Measurements from ENCODE around the gene SLC50A1. TPM values are rescaled to one million over a fixed set of nuclear protein-coding genes. Genes with fewer than 3 reads are reported as not detected.

The SLC50A1 gene
- polyA plus RNA-seq, 2 of the 4 experiments (the other 2 are of a cell fraction), result 28.2 to 39.4 TPM

DNA sequence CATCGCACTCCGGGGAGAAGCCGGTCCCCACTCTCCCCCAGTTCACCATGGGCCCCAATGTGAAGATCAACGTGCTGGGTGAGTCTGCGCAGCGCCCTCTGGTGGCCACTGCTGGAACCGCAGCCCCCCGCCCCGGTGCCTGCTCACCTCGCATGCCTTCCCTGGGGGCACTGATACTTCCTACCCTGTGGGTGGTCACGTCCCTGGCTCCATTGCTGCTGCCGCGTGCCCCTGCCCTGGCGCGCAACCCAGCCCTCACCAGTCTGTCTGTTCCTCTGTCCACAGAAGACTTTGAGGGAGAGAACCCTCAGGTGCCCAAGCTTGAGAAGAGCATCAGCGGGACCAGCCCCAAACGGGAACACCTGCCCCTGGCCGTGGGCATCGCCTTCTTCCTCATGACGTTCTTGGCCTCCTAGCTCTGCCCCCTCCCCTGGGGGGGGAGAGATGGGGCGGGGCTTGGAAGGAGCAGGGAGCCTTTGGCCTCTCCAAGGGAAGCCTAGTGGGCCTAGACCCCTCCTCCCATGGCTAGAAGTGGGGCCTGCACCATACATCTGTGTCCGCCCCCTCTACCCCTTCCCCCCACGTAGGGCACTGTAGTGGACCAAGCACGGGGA, 49.4 kb upstream of the SLC50A1 start (continued):
- TF ChIP-seq SREBF2 (IDR thresholded peaks at IDR 0.05), result no peak
- no peak for TF ChIP-seq FOXS1 (CRISPR knock-in tag; IDR thresholded peaks at IDR 0.05)
- TF ChIP-seq, protein P1, sequence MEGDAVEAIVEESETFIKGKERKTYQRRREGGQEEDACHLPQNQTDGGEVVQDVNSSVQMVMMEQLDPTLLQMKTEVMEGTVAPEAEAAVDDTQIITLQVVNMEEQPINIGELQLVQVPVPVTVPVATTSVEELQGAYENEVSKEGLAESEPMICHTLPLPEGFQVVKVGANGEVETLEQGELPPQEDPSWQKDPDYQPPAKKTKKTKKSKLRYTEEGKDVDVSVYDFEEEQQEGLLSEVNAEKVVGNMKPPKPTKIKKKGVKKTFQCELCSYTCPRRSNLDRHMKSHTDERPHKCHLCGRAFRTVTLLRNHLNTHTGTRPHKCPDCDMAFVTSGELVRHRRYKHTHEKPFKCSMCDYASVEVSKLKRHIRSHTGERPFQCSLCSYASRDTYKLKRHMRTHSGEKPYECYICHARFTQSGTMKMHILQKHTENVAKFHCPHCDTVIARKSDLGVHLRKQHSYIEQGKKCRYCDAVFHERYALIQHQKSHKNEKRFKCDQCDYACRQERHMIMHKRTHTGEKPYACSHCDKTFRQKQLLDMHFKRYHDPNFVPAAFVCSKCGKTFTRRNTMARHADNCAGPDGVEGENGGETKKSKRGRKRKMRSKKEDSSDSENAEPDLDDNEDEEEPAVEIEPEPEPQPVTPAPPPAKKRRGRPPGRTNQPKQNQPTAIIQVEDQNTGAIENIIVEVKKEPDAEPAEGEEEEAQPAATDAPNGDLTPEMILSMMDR (IDR thresholded peaks at IDR 0.05), result peak; percentile 90
- TF ChIP-seq RNF2 (IDR thresholded peaks at IDR 0.05; ENCODE audit: borderline replicate concordance, low read depth), result no peak
- TF ChIP-seq HDAC2 (IDR thresholded peaks at IDR 0.05), result no peak
- no peak for TF ChIP-seq ZSCAN20 (CRISPR knock-in tag; IDR thresholded peaks at IDR 0.05)
- TF ChIP-seq NPAS2 (CRISPR knock-in tag; IDR thresholded peaks at IDR 0.05; ENCODE audit: borderline replicate concordance), result no peak
- TF ChIP-seq CEBPB (IDR thresholded peaks at IDR 0.05), result no peak
- TF ChIP-seq POLR2AphosphoS2 (conservative IDR thresholded peaks at IDR 0.05; ENCODE audit: low read length), result no peak

DNA sequence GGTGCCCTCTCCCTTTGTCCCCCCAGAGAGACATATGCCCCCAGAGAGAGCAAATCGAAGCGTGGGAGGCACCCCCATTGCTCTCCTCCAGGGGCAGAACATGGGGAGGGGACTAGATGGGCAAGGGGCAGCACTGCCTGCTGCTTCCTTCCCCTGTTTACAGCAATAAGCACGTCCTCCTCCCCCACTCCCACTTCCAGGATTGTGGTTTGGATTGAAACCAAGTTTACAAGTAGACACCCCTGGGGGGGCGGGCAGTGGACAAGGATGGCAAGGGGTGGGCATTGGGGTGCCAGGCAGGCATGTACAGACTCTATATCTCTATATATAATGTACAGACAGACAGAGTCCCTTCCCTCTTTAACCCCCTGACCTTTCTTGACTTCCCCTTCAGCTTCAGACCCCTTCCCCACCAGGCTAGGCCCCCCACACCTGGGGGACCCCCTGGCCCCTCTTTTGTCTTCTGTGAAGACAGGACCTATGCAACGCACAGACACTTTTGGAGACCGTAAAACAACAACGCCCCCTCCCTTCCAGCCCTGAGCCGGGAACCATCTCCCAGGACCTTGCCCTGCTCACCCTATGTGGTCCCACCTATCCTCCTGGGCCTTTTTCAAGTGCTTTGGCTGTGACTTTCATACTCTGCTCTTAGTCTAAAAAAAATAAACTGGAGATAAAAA, 48.7 kb upstream of the SLC50A1 start:
- Histone ChIP-seq H3K4me1 (peaks cover 30% of the 10 kb centered on the region), H3K9me3 (no peaks in the 10 kb centered on the region), H3K4me3 (no peak overlapping the region), H3K4me2 (no peak overlapping the region), H3K27ac (no peak overlapping the region; a peak in 1 of 6 replicates)
- ChIA-PET POLR2A (no interaction called here), CTCF (interaction anchor here (0.7 to 5.5 kb wide), 14 partner anchors 9 to 482 kb away, joined by 3 to 350 read pairs (median 18); partner anchors contain the start of genes ADAM15, EFNA1, EFNA4 and KRTCAP2)
- WGBS (ENCODE audit: missing lambda C conversion rate), result 64% methylated on average over 7 of the region's 8 CpGs
- ATAC-seq, result no peak
- DNase-seq (ENCODE audit: low read depth in 1 of 2, low spot score in 1 of 2), result no peak
- no peak for FAIRE-seq
- TF ChIP-seq, protein P1 (IDR thresholded peaks at IDR 0.05), result no peak
- TF ChIP-seq CHD2 (IDR thresholded peaks at IDR 0.05; ENCODE audit: low read length, partially characterized antibody) (no peak), SMC3 (IDR thresholded peaks at IDR 0.05) (no peak), EP300 (IDR thresholded peaks at IDR 0.05) (no peak), NFE2L2 (conservative IDR thresholded peaks at IDR 0.05; ENCODE audit: low read length) (no peak), FOSL2 (IDR thresholded peaks at IDR 0.05) (no peak), FOSL2 (CRISPR knock-in tag; IDR thresholded peaks at IDR 0.05) (no peak), MYC (IDR thresholded peaks at IDR 0.05; ENCODE audit: borderline replicate concordance, low read length) (no peak), MAFK (IDR thresholded peaks at IDR 0.05; ENCODE audit: partially characterized antibody) (no peak), CHD4 (IDR thresholded peaks at IDR 0.05; ENCODE audit: borderline replicate concordance) (no peak), MAZ (IDR thresholded peaks at IDR 0.05; ENCODE audit: borderline replicate concordance, low read depth, low read length) (no peak), ZSCAN20 (CRISPR knock-in tag; IDR thresholded peaks at IDR 0.05) (no peak), BHLHE40 (IDR thresholded peaks at IDR 0.05; ENCODE audit: low read depth, low read length) (no peak), ZNF302 (CRISPR knock-in tag; IDR thresholded peaks at IDR 0.05) (no peak), ESRRA (IDR thresholded peaks at IDR 0.05; ENCODE audit: borderline replicate concordance, low read length) (no peak)
- TF ChIP-seq, protein P2, sequence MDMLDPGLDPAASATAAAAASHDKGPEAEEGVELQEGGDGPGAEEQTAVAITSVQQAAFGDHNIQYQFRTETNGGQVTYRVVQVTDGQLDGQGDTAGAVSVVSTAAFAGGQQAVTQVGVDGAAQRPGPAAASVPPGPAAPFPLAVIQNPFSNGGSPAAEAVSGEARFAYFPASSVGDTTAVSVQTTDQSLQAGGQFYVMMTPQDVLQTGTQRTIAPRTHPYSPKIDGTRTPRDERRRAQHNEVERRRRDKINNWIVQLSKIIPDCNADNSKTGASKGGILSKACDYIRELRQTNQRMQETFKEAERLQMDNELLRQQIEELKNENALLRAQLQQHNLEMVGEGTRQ (IDR thresholded peaks at IDR 0.05), result no peak
- TF ChIP-seq, protein P3, sequence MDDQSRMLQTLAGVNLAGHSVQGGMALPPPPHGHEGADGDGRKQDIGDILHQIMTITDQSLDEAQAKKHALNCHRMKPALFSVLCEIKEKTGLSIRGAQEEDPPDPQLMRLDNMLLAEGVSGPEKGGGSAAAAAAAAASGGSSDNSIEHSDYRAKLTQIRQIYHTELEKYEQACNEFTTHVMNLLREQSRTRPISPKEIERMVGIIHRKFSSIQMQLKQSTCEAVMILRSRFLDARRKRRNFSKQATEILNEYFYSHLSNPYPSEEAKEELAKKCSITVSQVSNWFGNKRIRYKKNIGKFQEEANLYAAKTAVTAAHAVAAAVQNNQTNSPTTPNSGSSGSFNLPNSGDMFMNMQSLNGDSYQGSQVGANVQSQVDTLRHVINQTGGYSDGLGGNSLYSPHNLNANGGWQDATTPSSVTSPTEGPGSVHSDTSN (IDR thresholded peaks at IDR 0.05), result no peak

Data from A549 (cell line).